ENCODE data around the gene SELENOO.

- TF ChIP-seq CTCF (IDR thresholded peaks at IDR 0.05) = no peak
- no peak for TF ChIP-seq POLR2A (IDR thresholded peaks at IDR 0.05)
Measured at GRCh38 chr22:50178471-50178864, 22.3 kb upstream of the SELENOO start.
